Trophoblast cell (in vitro differentiated cells and primary cell): ENCODE results near the gene HPGD.

Source experiments
- DNase-seq, 2 donors: peaks; one replicate each; pipeline ENCODE4 v3.0.0-alpha.2; 2016
- H2AFZ ChIP-seq: 2 replicates; pipeline ENCODE4 v1.6.1; 2013; ENCODE audit warnings: low read length, moderate library complexity, mild to moderate bottlenecking; ENCODE audit not compliant: insufficient read depth, poor library complexity
- H2AK5ac ChIP-seq: 2 replicates; pipeline ENCODE4 v1.6.1; 2013; ENCODE audit warnings: mild to moderate bottlenecking, low read length
- H2BK120ac ChIP-seq: 2 replicates; pipeline ENCODE4 v1.6.1; 2013; ENCODE audit warnings: low read length, mild to moderate bottlenecking, moderate library complexity; ENCODE audit not compliant: insufficient read depth, poor library complexity
- H2BK12ac ChIP-seq: 2 replicates; pipeline ENCODE4 v1.6.1; 2013; ENCODE audit warnings: mild to moderate bottlenecking, low read length, moderate library complexity
- H2BK5ac ChIP-seq: 2 replicates; pipeline ENCODE4 v1.6.1; 2013; ENCODE audit warnings: low read length, low read depth, moderate library complexity, mild to moderate bottlenecking; ENCODE audit not compliant: poor library complexity
- H3K14ac ChIP-seq: 2 replicates; pipeline ENCODE4 v1.6.1; 2013; ENCODE audit warnings: mild to moderate bottlenecking, low read length
- H3K18ac ChIP-seq: 2 replicates; pipeline ENCODE4 v1.6.1; 2013; ENCODE audit warnings: mild to moderate bottlenecking, low read length
- H3K23ac ChIP-seq: 2 replicates; pipeline ENCODE4 v1.6.1; 2013; ENCODE audit warnings: low read length
- H3K27ac ChIP-seq: 2 replicates; pipeline ENCODE4 v1.5.1; 2013; ENCODE audit warnings: low read depth, mild to moderate bottlenecking, inconsistent platforms, low read length, moderate library complexity
- H3K27me3 ChIP-seq: 2 replicates; pipeline ENCODE4 v1.6.1; 2013; ENCODE audit warnings: inconsistent platforms, mild to moderate bottlenecking, low read length, moderate library complexity; ENCODE audit not compliant: insufficient read depth
- H3K36me3 ChIP-seq, 2 experiments: 1 replicate in 1 of 2; 2 replicates in 1 of 2; pipeline ENCODE4 v1.6.1; 2013; ENCODE audit warnings: low read length in 2 of 2, mild to moderate bottlenecking in 2 of 2, moderate library complexity in 1 of 2; ENCODE audit not compliant: insufficient read depth in 2 of 2, control insufficient read depth in 1 of 2
- H3K4ac ChIP-seq: 2 replicates; pipeline ENCODE4 v1.6.1; 2013; ENCODE audit warnings: low read depth, mild to moderate bottlenecking, low read length, moderate library complexity
- H3K4me1 ChIP-seq, 2 experiments: 1 replicate in 1 of 2; 2 replicates in 1 of 2; pipeline ENCODE4 v1.6.1; 2013; ENCODE audit warnings: low read length in 2 of 2, mild to moderate bottlenecking in 2 of 2, moderate library complexity in 1 of 2; ENCODE audit not compliant: insufficient read depth in 2 of 2, control insufficient read depth in 1 of 2
- H3K4me2 ChIP-seq: 2 replicates; pipeline ENCODE4 v1.6.1; 2013; ENCODE audit warnings: inconsistent platforms, mild to moderate bottlenecking, low read length, moderate library complexity
- H3K4me3 ChIP-seq: 2 replicates; pipeline ENCODE4 v1.5.1; 2013; ENCODE audit warnings: mild to moderate bottlenecking, low read depth, low read length, inconsistent platforms
- H3K79me1 ChIP-seq: one replicate; pipeline ENCODE4 v1.6.1; 2013; ENCODE audit warnings: low read length
- H3K79me2 ChIP-seq: 2 replicates; pipeline ENCODE4 v1.6.1; 2013; ENCODE audit warnings: low read length, mild to moderate bottlenecking; ENCODE audit not compliant: control insufficient read depth, insufficient read depth, poor library complexity
- H3K9ac ChIP-seq: 2 replicates; pipeline ENCODE4 v1.6.1; 2013; ENCODE audit warnings: mild to moderate bottlenecking, low read length
- H3K9me3 ChIP-seq: 2 replicates; pipeline ENCODE4 v1.6.1; 2013; ENCODE audit warnings: low read depth, mild to moderate bottlenecking, control low read depth, inconsistent platforms, low read length; ENCODE audit not compliant: insufficient read depth
- H4K12ac ChIP-seq: 2 replicates; pipeline ENCODE4 v1.6.1; 2013; ENCODE audit warnings: low read depth, mild to moderate bottlenecking, low read length, moderate library complexity
- H4K8ac ChIP-seq: 2 replicates; pipeline ENCODE4 v1.6.1; 2013; ENCODE audit warnings: low read depth, mild to moderate bottlenecking, low read length, moderate library complexity
- H4K91ac ChIP-seq: one replicate; pipeline ENCODE4 v1.6.1; 2013; ENCODE audit warnings: low read depth, mild to moderate bottlenecking, low read length, moderate library complexity
- WGBS: extraction: QIAGEN DNeasy Blood & Tissue Kit; methylation state at CpG from one replicate; pipeline ENCODE4 v1.1.7; 2013; ENCODE audit warnings: missing lambda C conversion rate; ENCODE audit not compliant: insufficient read length, insufficient coverage; ENCODE audit errors: extremely low coverage; 5-methylcytosine and 5-hydroxymethylcytosine counted together

The HPGD gene

DNA sequence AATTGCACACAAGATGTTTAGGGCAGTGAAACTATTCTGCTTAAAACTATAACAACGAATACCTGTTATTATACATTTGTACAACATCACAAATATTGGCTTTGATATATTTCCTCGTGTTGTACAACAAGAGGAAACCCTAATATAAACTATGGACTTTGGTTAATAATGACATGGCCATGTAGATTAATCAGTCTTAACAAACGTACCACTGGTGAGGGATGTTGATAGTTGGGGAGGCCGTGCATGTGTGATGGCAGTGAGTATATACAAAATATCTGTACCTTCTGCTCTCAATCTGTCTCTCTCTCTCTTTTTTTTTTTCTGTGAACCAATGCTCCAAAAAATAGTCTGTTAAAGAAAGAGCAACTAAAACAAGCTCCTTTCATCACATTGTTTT lies 22.2 kb upstream of the HPGD start:
- DNase-seq = no peak
- Histone ChIP-seq H3K4me1 (peaks cover 4 to 6% of the 10 kb centered on the region in 2 experiments), H2AFZ (no peak overlapping the region), H2BK12ac (no peak overlapping the region), H4K91ac (no peak overlapping the region), H2BK5ac (no peak overlapping the region), H4K8ac (no peak overlapping the region), H3K4me3 (no peak overlapping the region), H3K14ac (no peak overlapping the region), H3K23ac (no peak overlapping the region), H3K36me3 (no peaks in the 10 kb centered on the region), H3K18ac (no peak overlapping the region), H3K27ac (no peak overlapping the region), H3K27me3 (no peaks in the 10 kb centered on the region), H2BK120ac (no peak overlapping the region), H3K9me3 (no peaks in the 10 kb centered on the region), H2AK5ac (no peak overlapping the region), H3K79me2 (no peaks in the 10 kb centered on the region), H3K9ac (no peak overlapping the region), H3K4me2 (no peak overlapping the region), H4K12ac (no peak overlapping the region), H3K79me1 (peaks cover 7% of the 10 kb centered on the region), H3K4ac (no peak overlapping the region)
- no CpG with 5 or more reads among the region's 4 CpGs for WGBS

DNA sequence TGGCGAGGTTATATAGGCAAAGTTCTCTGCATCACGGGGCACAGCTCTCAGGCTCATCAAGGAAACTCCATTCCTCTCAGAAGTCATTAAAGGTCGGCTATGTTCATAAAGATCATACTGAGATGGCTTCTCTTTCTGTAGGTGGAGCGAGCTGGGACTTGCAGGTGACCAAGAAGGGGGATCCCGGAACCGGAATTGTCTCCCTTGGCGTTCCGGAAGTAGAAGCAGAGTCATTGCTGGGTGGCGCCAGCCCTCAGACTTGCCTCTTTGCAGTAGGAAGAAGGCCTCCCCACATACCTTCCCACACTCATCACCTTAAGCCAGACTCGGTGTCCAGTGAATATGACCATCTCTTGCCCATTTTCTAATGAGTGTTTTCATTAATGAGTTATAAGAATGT lies 17.9 kb upstream of the HPGD start:
- H4K8ac ChIP-seq = peak overlapping the region; percentile 35
- no peaks in the 10 kb centered on the region for H3K27me3 ChIP-seq
- H3K4me1 ChIP-seq = peaks cover 6 to 12% of the 10 kb centered on the region in 2 experiments
- H3K23ac ChIP-seq = no peak overlapping the region
- H4K91ac ChIP-seq = peak overlapping the region; percentile 50
- H3K9me3 ChIP-seq = no peaks in the 10 kb centered on the region
- H3K4me3 ChIP-seq = no peak overlapping the region
- H3K27ac ChIP-seq = no peak overlapping the region
- WGBS = no CpG with 5 or more reads among the region's 10 CpGs
- H3K14ac ChIP-seq = peak overlapping the region; percentile 11
- no peak overlapping the region for H3K4me2 ChIP-seq
- H2BK120ac ChIP-seq = peak overlapping the region; percentile 39
- no peak overlapping the region for H2AFZ ChIP-seq
- H3K18ac ChIP-seq = no peak overlapping the region
- H3K9ac ChIP-seq = no peak overlapping the region
- peak overlapping the region; percentile 32 for H2BK5ac ChIP-seq
- no peak overlapping the region for H4K12ac ChIP-seq
- H3K4ac ChIP-seq = no peak overlapping the region
- H3K79me2 ChIP-seq = no peaks in the 10 kb centered on the region
- H2AK5ac ChIP-seq = no peak overlapping the region
- H3K36me3 ChIP-seq = no peaks in the 10 kb centered on the region
- DNase-seq = peak; percentile 36 to 42
- H2BK12ac ChIP-seq = peak overlapping the region; percentile 42
- peaks cover 18% of the 10 kb centered on the region for H3K79me1 ChIP-seq

DNA sequence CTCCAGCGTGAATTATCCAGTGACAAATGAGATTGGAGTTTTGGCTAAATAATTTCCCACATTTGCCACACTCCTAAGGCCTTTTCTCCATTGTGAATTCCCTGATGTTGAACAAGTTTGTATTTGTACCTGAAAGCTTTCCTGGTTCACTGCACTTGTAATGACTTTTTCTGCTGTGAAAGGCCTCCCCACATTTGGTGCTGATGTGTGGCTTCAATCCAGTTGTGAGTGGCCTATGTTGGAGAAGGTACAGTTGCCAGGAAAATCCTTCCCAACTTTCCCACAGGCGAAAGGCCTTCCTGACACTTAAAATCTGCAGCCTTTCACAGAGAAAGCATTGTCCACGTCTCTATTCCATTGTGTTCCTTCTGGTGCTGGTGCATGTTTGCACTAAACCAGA lies 17.3 kb upstream of the HPGD start:
- Histone ChIP-seq H3K27ac (peak overlapping the region; percentile 59), H3K27me3 (no peaks in the 10 kb centered on the region), H3K4ac (no peak overlapping the region), H3K18ac (peak overlapping the region; percentile 11), H4K12ac (no peak overlapping the region), H3K23ac (no peak overlapping the region), H2BK5ac (peak overlapping the region; percentile 11), H3K36me3 (no peaks in the 10 kb centered on the region), H3K4me3 (no peak overlapping the region), H2BK120ac (peak overlapping the region; percentile 39), H3K14ac (peak overlapping the region; percentile 11), H2AFZ (no peak overlapping the region), H3K79me2 (no peaks in the 10 kb centered on the region), H3K4me2 (no peak overlapping the region), H3K9ac (no peak overlapping the region), H3K79me1 (peaks cover 18% of the 10 kb centered on the region), H3K9me3 (no peaks in the 10 kb centered on the region), H4K8ac (peak overlapping the region; percentile 13), H2AK5ac (no peak overlapping the region), H4K91ac (peak overlapping the region; percentile 50), H3K4me1 (peaks cover 6 to 12% of the 10 kb centered on the region in 2 experiments), H2BK12ac (peak overlapping the region; percentile 69)
- no CpG with 5 or more reads among the region's 3 CpGs for WGBS
- DNase-seq = no peak

DNA sequence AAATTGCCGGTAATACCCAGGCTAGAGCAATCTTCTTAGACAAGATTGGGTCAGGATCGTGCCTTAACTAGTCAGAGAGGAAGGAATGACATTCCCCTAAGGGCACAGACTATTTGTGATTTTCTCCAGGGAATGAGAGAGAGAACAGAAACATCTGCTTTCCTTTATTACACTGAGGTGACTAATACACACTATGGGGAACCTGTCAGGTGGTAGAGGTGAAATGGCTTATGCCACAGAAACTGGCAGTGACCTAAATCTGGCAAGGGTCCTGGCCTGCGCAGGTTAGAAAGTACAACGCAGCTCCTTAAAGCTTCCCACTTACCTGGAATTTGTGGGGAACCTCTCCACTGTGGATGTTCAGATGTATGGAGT lies 16.6 kb upstream of the HPGD start:
- no peak overlapping the region for H2BK120ac ChIP-seq
- peaks cover 7 to 17% of the 10 kb centered on the region in 2 experiments for H3K4me1 ChIP-seq
- peak overlapping the region; percentile 8 for H2BK5ac ChIP-seq
- peaks cover 18% of the 10 kb centered on the region for H3K79me1 ChIP-seq
- H4K12ac ChIP-seq = no peak overlapping the region
- no peak overlapping the region for H2AK5ac ChIP-seq
- no peaks in the 10 kb centered on the region for H3K36me3 ChIP-seq
- no peaks in the 10 kb centered on the region for H3K79me2 ChIP-seq
- H2AFZ ChIP-seq = no peak overlapping the region
- H4K91ac ChIP-seq = no peak overlapping the region
- H3K18ac ChIP-seq = no peak overlapping the region
- H4K8ac ChIP-seq = no peak overlapping the region
- peak overlapping the region; percentile 80 for H3K27ac ChIP-seq
- no peaks in the 10 kb centered on the region for H3K9me3 ChIP-seq
- no peak overlapping the region for H3K9ac ChIP-seq
- H3K4ac ChIP-seq = no peak overlapping the region
- H3K23ac ChIP-seq = no peak overlapping the region
- WGBS = no CpG with 5 or more reads among the region's 4 CpGs
- no peaks in the 10 kb centered on the region for H3K27me3 ChIP-seq
- DNase-seq = peak; percentile 71 to 98
- no peak overlapping the region for H3K14ac ChIP-seq
- H3K4me2 ChIP-seq = no peak overlapping the region
- no peak overlapping the region for H3K4me3 ChIP-seq
- no peak overlapping the region for H2BK12ac ChIP-seq
